Cardiac fibroblast (primary cell): ENCODE measurements around the gene C14orf119.

Experiments
- DNase-seq, 2 donors: peaks; one replicate each; pipeline versions ENCODE4 v3.0.0 to v3.0.0-alpha.2; 2010; ENCODE audit warnings: low read depth in 2 of 2
- H3K4me3 ChIP-seq, 2 donors: replicated peaks in 1 of 2; 1 replicate in 1 of 2; 2 replicates in 1 of 2; pipeline ENCODE4 v1.5.1; 2011; ENCODE audit warnings: low read depth in 2 of 2, low read length in 2 of 2, mild to moderate bottlenecking in 2 of 2, moderate library complexity in 1 of 2
- CTCF ChIP-seq: IDR thresholded peaks from one replicate; pipeline ENCODE4 v1.5.1; 2011; ENCODE audit warnings: low read depth, mild to moderate bottlenecking, low read length, inconsistent platforms

Gene C14orf119

GRCh38 chr14:23069413-23069806, 25.9 kb upstream of the C14orf119 start:
- no peak for TF ChIP-seq CTCF
- H3K4me3 ChIP-seq = no peak overlapping the region
- DNase-seq = no peak

GRCh38 chr14:23070262-23071129, 24.8 kb upstream of the C14orf119 start:
- no peak for TF ChIP-seq CTCF
- DNase-seq = no peak
- H3K4me3 ChIP-seq = peak overlapping the region; percentile 67 to 70

GRCh38 chr14:23071244-23071920, 23.9 kb upstream of the C14orf119 start:
- no peak for TF ChIP-seq CTCF
- peak; percentile 92 to 97 for DNase-seq
- peak overlapping the region; percentile 67 to 70 for H3K4me3 ChIP-seq

GRCh38 chr14:23071921-23072539, 23.3 kb upstream of the C14orf119 start:
- DNase-seq = no peak
- no peak overlapping the region for H3K4me3 ChIP-seq
- no peak for TF ChIP-seq CTCF

- H3K4me3 ChIP-seq = no peak overlapping the region
- no peak for TF ChIP-seq CTCF
- DNase-seq = no peak
Observed at GRCh38 chr14:23074906-23075305, 20.4 kb upstream of the C14orf119 start.

GRCh38 chr14:23076785-23077408, 18.4 kb upstream of the C14orf119 start:
- TF ChIP-seq CTCF = peak; percentile 70
- no peak overlapping the region for H3K4me3 ChIP-seq
- DNase-seq = peak; percentile 56 to 60
